ENCODE measurements around the gene TNFRSF21. TPM values are rescaled to one million over a fixed set of nuclear protein-coding genes. Genes with fewer than 3 reads are reported as not detected.

TNFRSF21 gene
- total and polyA plus RNA-seq, 9 of the 15 experiments (the other 6 are each of a cell fraction or from before 2014, with no cell fraction given): 0.63 to 5.7 (median 2.2) TPM

DNA sequence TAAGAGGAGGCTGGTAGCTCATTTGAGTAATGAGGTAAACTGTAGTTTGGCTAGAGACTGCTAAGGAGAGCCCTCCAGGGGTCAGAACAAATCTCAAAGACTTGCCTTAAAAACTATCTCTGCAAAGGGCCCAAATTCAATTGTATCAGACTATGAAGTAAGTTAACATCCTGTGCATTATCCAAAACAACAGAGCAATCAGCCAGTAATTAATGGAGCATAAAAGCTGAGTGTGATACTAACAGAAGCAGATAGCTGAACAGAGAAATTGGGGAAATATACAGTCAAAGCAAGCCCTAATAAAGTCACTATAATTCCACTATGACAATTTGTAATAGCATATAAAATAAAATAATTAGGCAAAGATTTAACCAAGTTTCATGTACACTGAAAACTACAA lies 45.8 kb upstream of the TNFRSF21 start:
- H3K9me1 ChIP-seq (ENCODE audit: control insufficient read depth, insufficient read depth, low read length): no peaks in the 10 kb centered on the region
- no peak for DNase-seq (ENCODE audit: extremely low read depth in 1 of 4, low spot score in 3 of 4)
- no peak for ATAC-seq
- BruUV-seq (replicated peaks): no TSS peak
- H3K9me3 ChIP-seq (replicated peaks; ENCODE audit: control insufficient read depth, insufficient read depth, low read depth, low read length): no peaks in the 10 kb centered on the region
- ChIA-PET POLR2A (no interaction called here), CTCF (ENCODE audit: low intra/inter-chr PET ratio) (no interaction called here)
- no peaks in the 10 kb centered on the region for H3K36me3 ChIP-seq (ENCODE audit: control insufficient read depth, insufficient read depth, low read length)
- in situ Hi-C loops (cut with MboI) (no loop called here), intact Hi-C loops (cut with micrococcal nuclease) (no loop called here)
- H3K4me2 ChIP-seq (ENCODE audit: insufficient read depth, low read length): no peak overlapping the region
- H3K27ac ChIP-seq (ENCODE audit: extremely low read depth, low read depth, low read length): no peak overlapping the region
- no peak for FAIRE-seq
- H3K27me3 ChIP-seq (ENCODE audit: control insufficient read depth in 2 of 2, insufficient read depth in 2 of 2, low read length in 2 of 2): no peaks in the 10 kb centered on the region
- no peaks in the 10 kb centered on the region for H4K20me1 ChIP-seq (replicated peaks; ENCODE audit: control insufficient read depth, insufficient read depth, low read length)
- no peaks in the 10 kb centered on the region for H3K79me2 ChIP-seq (ENCODE audit: control insufficient read depth, insufficient read depth, low read length)
- H3K4me1 ChIP-seq (replicated peaks in 1 of 2; ENCODE audit: control insufficient read depth in 2 of 2, insufficient read depth in 2 of 2, low read length in 2 of 2): peaks cover 0 to 5% of the 10 kb centered on the region in 2 experiments; a peak in 3 of 5 replicates
- H2AFZ ChIP-seq (ENCODE audit: low read depth, low read length): no peak overlapping the region
- no peak overlapping the region for H3K4me3 ChIP-seq
- H3K9ac ChIP-seq (ENCODE audit: insufficient read depth in 1 of 2, low read depth in 2 of 2, low read length in 2 of 2): no peak overlapping the region
- TF ChIP-seq NR3C1 (CRISPR knock-in tag; IDR thresholded peaks at IDR 0.05): no peak
- TF ChIP-seq MED1 (CRISPR knock-in tag; IDR thresholded peaks at IDR 0.05; ENCODE audit: borderline replicate concordance): no peak
- no peak for TF ChIP-seq ZNF239 (CRISPR knock-in tag; IDR thresholded peaks at IDR 0.05)
- TF ChIP-seq CEBPB (tag; IDR thresholded peaks at IDR 0.05): no peak
- no peak for TF ChIP-seq RERE (CRISPR knock-in tag; IDR thresholded peaks at IDR 0.05; ENCODE audit: borderline replicate concordance)
- TF ChIP-seq ADNP (tag; IDR thresholded peaks at IDR 0.05): no peak
- TF ChIP-seq BHLHE40 (IDR thresholded peaks at IDR 0.05; ENCODE audit: low read length): no peak
- no peak for TF ChIP-seq KHSRP (IDR thresholded peaks at IDR 0.05)
- no peak for TF ChIP-seq KLF10 (CRISPR knock-in tag; IDR thresholded peaks at IDR 0.05)
- no peak for TF ChIP-seq HEY1 (CRISPR knock-in tag; IDR thresholded peaks at IDR 0.05; ENCODE audit: borderline replicate concordance)
- no peak for TF ChIP-seq XRCC3 (IDR thresholded peaks at IDR 0.05)
- TF ChIP-seq TSHZ1 (CRISPR knock-in tag; IDR thresholded peaks at IDR 0.05): no peak
- no peak for TF ChIP-seq MECOM (CRISPR knock-in tag; IDR thresholded peaks at IDR 0.05)
